GM18951 (cell line): ENCODE measurements around the gene RIMBP2.

Source experiments
- POLR2A ChIP-seq: IDR thresholded peaks from 4 replicates; pipeline ENCODE4 v1.6.1; 2011; ENCODE audit warnings: mild to moderate bottlenecking; ENCODE audit not compliant: insufficient read length, insufficient read depth; ENCODE audit errors: extremely low read depth
- in situ Hi-C: fragments of 300-500 bp; cut with MboI; formaldehyde crosslinking; loops from one replicate; pipeline ENCODE4 v1.12.0; 2022; ENCODE audit warnings: low sequenced_read_pairs, mixed read lengths, inconsistent platforms; ENCODE audit not compliant: unreplicated experiment

Gene RIMBP2

GRCh38 chr12:130447655-130447965 is 268.5 kb downstream of the RIMBP2 start:
- no peak for TF ChIP-seq POLR2A
- in situ Hi-C loops: no loop called here

- in situ Hi-C loops: no loop called here
- TF ChIP-seq POLR2A: no peak
These were observed 269.0 kb downstream of the RIMBP2 start for GRCh38 chr12:130446846-130447654.

GRCh38 chr12:130444986-130445385 is 271.1 kb downstream of the RIMBP2 start:
- no peak for TF ChIP-seq POLR2A
- in situ Hi-C loops: no loop called here

- in situ Hi-C loops: no loop called here
- no peak for TF ChIP-seq POLR2A
These were observed 272.0 kb downstream of the RIMBP2 start for GRCh38 chr12:130444061-130444460.

- no peak for TF ChIP-seq POLR2A
- in situ Hi-C loops: no loop called here
These were observed 274.0 kb downstream of the RIMBP2 start for GRCh38 chr12:130441771-130442760.

- TF ChIP-seq POLR2A: no peak
- in situ Hi-C loops: no loop called here
These were observed 275.6 kb downstream of the RIMBP2 start for GRCh38 chr12:130440411-130441080.

GRCh38 chr12:130439250-130439649 is 276.8 kb downstream of the RIMBP2 start:
- TF ChIP-seq POLR2A: no peak
- in situ Hi-C loops: no loop called here

- in situ Hi-C loops: no loop called here
- no peak for TF ChIP-seq POLR2A
These were observed 277.4 kb downstream of the RIMBP2 start for GRCh38 chr12:130438711-130439110.

- in situ Hi-C loops: no loop called here
- no peak for TF ChIP-seq POLR2A
These were observed 277.9 kb downstream of the RIMBP2 start for GRCh38 chr12:130438243-130438620.

GRCh38 chr12:130437555-130438242 is 278.4 kb downstream of the RIMBP2 start:
- TF ChIP-seq POLR2A: no peak
- in situ Hi-C loops: no loop called here

GRCh38 chr12:130436741-130437501 is 279.2 kb downstream of the RIMBP2 start:
- in situ Hi-C loops: no loop called here

GRCh38 chr12:130435826-130436225 is 280.3 kb downstream of the RIMBP2 start:
- in situ Hi-C loops: no loop called here
- TF ChIP-seq POLR2A: no peak

More at GRCh38 chr12:130436741-130437501, 279.2 kb downstream of the RIMBP2 start:
- TF ChIP-seq POLR2A: no peak

- in situ Hi-C loops: no loop called here
These were observed 280.8 kb downstream of the RIMBP2 start for GRCh38 chr12:130435331-130435730.

More at GRCh38 chr12:130435331-130435730, 280.8 kb downstream of the RIMBP2 start:
- TF ChIP-seq POLR2A: no peak
